GM10266 (cell line): ENCODE measurements around the gene RAB38.

Experiments
- DNase-seq: peaks from one replicate; pipeline ENCODE4 v3.0.0; 2012; ENCODE audit errors: extremely low spot score
- TF ChIP-seq, protein P1 (sequence below): IDR thresholded peaks from 2 replicates; pipeline ENCODE4 v1.5.1; 2012; ENCODE audit warnings: mild to moderate bottlenecking, low read depth; ENCODE audit not compliant: control insufficient read depth, insufficient read depth; ENCODE audit errors: missing control alignments

Gene RAB38

DNA sequence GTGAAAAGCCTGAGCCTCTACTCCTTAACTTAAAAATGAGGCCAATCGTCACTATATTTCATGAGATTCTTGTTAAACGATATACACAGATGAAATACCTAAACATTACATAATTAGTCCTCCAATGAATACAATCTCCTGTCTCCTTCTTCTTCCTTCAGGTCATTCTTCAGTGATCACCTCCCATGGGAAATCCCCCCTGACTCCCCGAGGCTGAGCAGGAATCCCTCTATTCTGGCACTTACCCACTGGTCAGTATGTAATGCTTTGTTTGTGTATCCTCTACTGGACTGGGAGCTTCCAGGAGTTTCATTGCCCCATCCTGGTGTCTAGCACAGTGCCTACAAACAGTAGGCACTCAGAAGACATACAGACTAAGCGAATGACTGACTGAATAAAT, 52.3 kb downstream of the RAB38 start:
- no peak for DNase-seq
- TF ChIP-seq, protein P1, sequence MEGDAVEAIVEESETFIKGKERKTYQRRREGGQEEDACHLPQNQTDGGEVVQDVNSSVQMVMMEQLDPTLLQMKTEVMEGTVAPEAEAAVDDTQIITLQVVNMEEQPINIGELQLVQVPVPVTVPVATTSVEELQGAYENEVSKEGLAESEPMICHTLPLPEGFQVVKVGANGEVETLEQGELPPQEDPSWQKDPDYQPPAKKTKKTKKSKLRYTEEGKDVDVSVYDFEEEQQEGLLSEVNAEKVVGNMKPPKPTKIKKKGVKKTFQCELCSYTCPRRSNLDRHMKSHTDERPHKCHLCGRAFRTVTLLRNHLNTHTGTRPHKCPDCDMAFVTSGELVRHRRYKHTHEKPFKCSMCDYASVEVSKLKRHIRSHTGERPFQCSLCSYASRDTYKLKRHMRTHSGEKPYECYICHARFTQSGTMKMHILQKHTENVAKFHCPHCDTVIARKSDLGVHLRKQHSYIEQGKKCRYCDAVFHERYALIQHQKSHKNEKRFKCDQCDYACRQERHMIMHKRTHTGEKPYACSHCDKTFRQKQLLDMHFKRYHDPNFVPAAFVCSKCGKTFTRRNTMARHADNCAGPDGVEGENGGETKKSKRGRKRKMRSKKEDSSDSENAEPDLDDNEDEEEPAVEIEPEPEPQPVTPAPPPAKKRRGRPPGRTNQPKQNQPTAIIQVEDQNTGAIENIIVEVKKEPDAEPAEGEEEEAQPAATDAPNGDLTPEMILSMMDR: no peak

DNA sequence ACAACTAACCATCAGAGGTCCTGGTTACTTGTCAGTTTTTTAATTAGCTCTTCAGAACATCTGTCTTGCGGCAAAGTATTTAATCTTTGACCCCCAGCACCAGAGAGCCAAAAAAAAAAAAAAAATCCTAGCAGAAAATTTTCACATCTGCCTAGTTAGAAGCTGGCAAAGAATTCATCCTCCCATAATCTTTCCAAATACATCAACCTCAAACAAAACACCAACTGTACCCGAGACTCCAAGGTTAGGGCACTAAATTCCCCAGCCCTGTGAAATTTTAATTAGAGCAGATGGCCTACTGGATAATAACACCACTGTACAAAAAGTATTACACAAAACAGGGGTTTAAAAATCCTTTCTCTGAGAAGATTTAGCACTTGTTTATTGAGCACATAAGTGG, 55.7 kb downstream of the RAB38 start:
- TF ChIP-seq, protein P1: no peak
- no peak for DNase-seq

DNA sequence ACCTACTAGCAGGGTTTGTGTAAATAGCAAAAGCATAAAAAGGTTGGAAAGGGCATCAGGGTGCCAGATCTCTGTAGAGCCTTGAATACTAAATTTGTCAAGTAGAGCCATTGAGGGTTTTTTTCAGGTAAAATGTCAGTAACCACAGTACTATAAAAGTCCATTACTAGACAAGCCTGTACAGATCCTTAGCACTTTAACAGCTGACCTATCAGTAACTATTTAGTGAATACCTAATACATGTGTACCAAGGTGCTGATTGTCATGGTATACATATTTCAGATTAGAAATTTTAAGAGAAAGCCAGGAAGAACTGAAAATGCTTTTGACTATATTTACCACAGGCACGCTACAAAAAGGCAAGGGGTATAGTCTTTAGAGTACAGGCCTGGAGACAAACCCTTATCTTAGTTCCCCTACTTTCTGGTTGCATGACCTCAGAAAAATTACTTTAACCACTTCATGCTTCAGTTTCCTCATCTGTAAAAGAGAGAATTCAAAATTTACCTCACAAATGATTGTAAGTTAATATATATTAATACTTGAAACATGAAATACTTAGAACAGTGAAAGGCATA, 57.9 kb downstream of the RAB38 start:
- DNase-seq: no peak
- TF ChIP-seq, protein P1: no peak

DNA sequence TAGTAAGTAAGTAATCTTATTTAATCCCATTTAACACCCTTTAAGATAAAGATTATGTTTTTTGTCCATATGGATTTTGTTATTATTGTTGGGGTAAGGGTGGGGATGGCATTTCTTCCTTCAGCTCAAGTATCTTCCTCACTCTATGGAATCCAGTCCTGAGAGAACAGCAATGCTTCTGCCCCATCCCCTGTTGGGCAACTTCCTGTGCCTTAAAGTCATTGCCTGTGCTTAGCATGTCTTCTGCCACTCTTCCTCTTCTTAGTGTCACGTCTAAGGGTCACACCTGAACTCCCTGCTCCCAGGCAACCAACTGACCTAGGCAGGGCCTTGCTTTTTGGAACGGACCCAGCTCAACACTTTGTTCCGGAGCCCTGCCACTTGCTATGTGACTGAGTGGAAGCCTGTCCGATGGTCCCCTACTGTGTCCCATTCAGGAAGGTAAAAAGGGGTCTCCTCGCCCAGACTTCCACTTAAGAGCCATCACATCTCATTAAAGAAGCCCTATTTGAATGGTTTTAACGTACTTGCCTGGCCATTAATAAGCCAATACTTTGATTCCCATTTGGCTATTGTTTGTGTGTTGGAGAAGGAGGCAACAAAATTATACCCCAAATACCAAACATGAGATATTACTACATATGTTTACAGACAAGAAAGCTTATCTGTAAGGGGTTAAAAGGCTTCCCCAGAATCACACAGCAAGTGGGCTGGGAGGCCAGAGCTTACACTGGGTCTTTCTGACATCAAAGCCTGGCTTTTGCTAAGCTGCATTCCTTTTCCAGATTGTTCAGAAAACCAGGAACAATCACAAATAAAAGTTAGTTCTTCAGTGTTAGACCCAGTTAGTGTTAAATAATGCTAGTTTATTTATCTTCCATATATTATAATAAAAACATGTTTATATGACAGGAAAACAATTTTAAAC, 59.2 kb downstream of the RAB38 start:
- TF ChIP-seq, protein P1: no peak
- DNase-seq: no peak

DNA sequence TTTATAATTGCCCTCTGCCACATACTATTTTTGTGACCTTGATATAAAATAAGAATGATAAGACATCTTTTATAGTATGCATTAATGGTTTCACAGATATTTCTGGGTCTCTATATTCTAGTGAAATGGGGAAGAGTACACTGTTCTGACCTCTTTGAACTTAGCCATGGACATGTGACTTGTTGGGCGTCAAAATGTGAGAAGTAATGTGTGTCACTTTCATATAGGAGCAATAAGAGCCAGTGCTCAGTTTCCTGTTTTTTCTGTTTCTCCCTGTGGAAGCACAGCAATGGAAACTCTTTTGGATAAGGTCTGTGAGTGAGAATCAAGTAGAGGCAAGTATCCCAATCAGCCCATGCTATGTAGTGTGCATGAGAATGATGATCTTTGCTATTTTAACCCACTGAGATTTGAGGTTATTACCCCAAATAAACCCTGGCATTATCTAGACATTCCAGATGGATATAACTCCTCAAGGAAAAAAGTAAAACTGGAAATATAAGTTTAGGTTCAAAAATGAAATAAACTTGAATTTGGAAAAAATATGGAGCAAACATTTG, 60.7 kb downstream of the RAB38 start:
- TF ChIP-seq, protein P1: no peak
- DNase-seq: no peak

DNA sequence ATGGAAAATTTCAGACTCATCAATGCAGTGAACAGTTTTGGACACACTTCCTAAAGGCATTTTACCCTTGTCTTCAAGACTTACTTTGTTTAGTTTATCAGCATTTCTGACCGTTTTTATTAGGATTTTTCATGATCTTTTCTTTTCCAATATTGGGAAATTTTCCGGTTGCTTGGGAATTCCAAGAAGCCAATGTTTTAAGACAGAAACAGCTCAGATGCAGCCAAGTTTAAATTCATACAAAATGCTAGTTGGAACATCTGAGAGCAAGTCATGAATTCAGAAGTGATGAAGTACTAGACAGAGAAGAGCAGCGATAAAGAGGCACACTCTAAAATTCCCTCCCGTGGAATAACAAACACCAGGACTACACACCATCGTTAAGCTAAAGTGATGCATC, 68.6 kb downstream of the RAB38 start:
- TF ChIP-seq, protein P1: no peak
- no peak for DNase-seq

DNA sequence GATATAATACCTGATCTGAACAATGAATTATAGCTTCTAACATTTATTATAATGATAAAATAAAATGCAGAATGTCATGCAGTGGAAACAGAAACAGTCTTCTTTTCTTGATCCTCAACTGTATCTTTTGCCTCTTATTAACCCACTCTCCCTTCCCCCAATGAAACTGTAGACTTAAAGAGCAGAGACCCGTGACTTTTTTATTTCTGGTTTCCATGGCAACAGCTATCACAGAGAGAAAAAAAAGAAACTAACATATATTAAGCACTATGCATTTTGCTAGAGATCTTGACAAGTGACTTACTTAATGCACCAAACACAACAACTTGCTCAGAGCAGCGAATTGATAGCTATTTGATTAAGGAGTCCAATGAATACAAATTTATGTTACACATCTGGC, 69.3 kb downstream of the RAB38 start:
- TF ChIP-seq, protein P1: no peak
- DNase-seq: no peak
